A204.1 (cell line): ENCODE data around the gene ATRN.
A peak's percentile ranks its signal among the peaks of the same experiment; 100 is the strongest.
"Not testable (repeated sequence)": the region's sequence is repeated elsewhere in the genome, so short reads cannot be mapped to it uniquely, and the experiment has no call there.

Experiments
- FAIRE-seq: peaks from 2 replicates; lab custom pipeline; 2012; peaks lifted over from hg19 to GRCh38; lab: Jason Lieb, UNC

ATRN gene

GRCh38 chr20:3563548-3564177 is 92.8 kb downstream of the ATRN start:
- FAIRE-seq: peak; percentile 95

GRCh38 chr20:3565851-3566250 is 95.0 kb downstream of the ATRN start:
- FAIRE-seq: no peak

- no peak for FAIRE-seq
These were observed 101.3 kb downstream of the ATRN start for GRCh38 chr20:3572151-3572550.

GRCh38 chr20:3576363-3576762 is 105.5 kb downstream of the ATRN start:
- no peak for FAIRE-seq

GRCh38 chr20:3577366-3577765 is 106.5 kb downstream of the ATRN start:
- FAIRE-seq: no peak

GRCh38 chr20:3580412-3580811 is 109.6 kb downstream of the ATRN start:
- FAIRE-seq: no peak

GRCh38 chr20:3583765-3584164 is 112.9 kb downstream of the ATRN start:
- no peak for FAIRE-seq

GRCh38 chr20:3586093-3586492 is 115.3 kb downstream of the ATRN start:
- FAIRE-seq: no peak

GRCh38 chr20:3590164-3590563 is 119.3 kb downstream of the ATRN start:
- FAIRE-seq: no peak

GRCh38 chr20:3592931-3593330 is 122.1 kb downstream of the ATRN start:
- no peak for FAIRE-seq

- no peak for FAIRE-seq
These were observed 124.7 kb downstream of the ATRN start for GRCh38 chr20:3595541-3595940.

GRCh38 chr20:3603108-3603507 is 132.3 kb downstream of the ATRN start:
- FAIRE-seq: no peak

- FAIRE-seq: not testable (repeated sequence)
These were observed 134.6 kb downstream of the ATRN start for GRCh38 chr20:3605386-3605886.

- no peak for FAIRE-seq
These were observed 135.2 kb downstream of the ATRN start for GRCh38 chr20:3606021-3606420.

- no peak for FAIRE-seq
These were observed 141.1 kb downstream of the ATRN start for GRCh38 chr20:3611901-3612300.

GRCh38 chr20:3612795-3613572 is 142.2 kb downstream of the ATRN start:
- FAIRE-seq: no peak

GRCh38 chr20:3613821-3614440 is 143.1 kb downstream of the ATRN start:
- FAIRE-seq: no peak

GRCh38 chr20:3614466-3614865 is 143.6 kb downstream of the ATRN start:
- FAIRE-seq: no peak

- not testable (repeated sequence) for FAIRE-seq
These were observed 144.5 kb downstream of the ATRN start for GRCh38 chr20:3615171-3615840.

GRCh38 chr20:3616250-3616649 is 145.4 kb downstream of the ATRN start:
- FAIRE-seq: no peak

GRCh38 chr20:3621111-3621510 is 150.3 kb downstream of the ATRN start:
- FAIRE-seq: no peak

GRCh38 chr20:3622406-3622805 is 151.6 kb downstream of the ATRN start:
- no peak for FAIRE-seq

- no peak for FAIRE-seq
These were observed 156.7 kb downstream of the ATRN start for GRCh38 chr20:3627476-3627875.
